Muscle layer of colon (tissue), 2 donors: Measurements from ENCODE around the gene KMO.

Experiments
- H3K27ac ChIP-seq: one replicate; pipeline ENCODE4 v1.7.0; 2013; ENCODE audit warnings: low read depth, mild to moderate bottlenecking, low read length, moderate library complexity
- H3K27me3 ChIP-seq, 2 donors: one replicate each; pipeline ENCODE4 v1.7.0; 2013; ENCODE audit warnings: low read length in 2 of 2, mild to moderate bottlenecking in 2 of 2; ENCODE audit not compliant: insufficient read depth in 2 of 2, control insufficient read depth in 1 of 2
- H3K36me3 ChIP-seq: one replicate; pipeline ENCODE4 v1.7.0; 2013; ENCODE audit warnings: mild to moderate bottlenecking, low read length; ENCODE audit not compliant: insufficient read depth
- H3K4me1 ChIP-seq: one replicate; pipeline ENCODE4 v1.7.0; 2013; ENCODE audit warnings: mild to moderate bottlenecking, low read length; ENCODE audit not compliant: insufficient read depth
- H3K4me3 ChIP-seq, 2 donors: one replicate each; pipeline ENCODE4 v1.7.0; 2013; ENCODE audit warnings: low read length in 2 of 2, low read depth in 1 of 2, mild to moderate bottlenecking in 1 of 2, moderate library complexity in 1 of 2
- H3K9ac ChIP-seq: one replicate; pipeline ENCODE4 v1.7.0; 2013; ENCODE audit warnings: low read length
- H3K9me3 ChIP-seq: one replicate; pipeline ENCODE4 v1.7.0; 2013; ENCODE audit warnings: mild to moderate bottlenecking, low read length
- donor health status: abdominal sarcoma.
- donor health status: Adenocarcinoma of cecum.

The KMO gene

GRCh38 chr1:241642593-241642944, 110.4 kb downstream of the KMO start:
- Histone ChIP-seq H3K36me3 (no peaks in the 10 kb centered on the region), H3K27ac (no peak overlapping the region), H3K27me3 (no peaks in the 10 kb centered on the region), H3K4me3 (no peak overlapping the region), H3K9ac (no peak overlapping the region), H3K4me1 (peaks cover 19% of the 10 kb centered on the region), H3K9me3 (no peaks in the 10 kb centered on the region)

GRCh38 chr1:241644259-241644658, 112.1 kb downstream of the KMO start:
- no peaks in the 10 kb centered on the region for H3K27me3 ChIP-seq
- no peak overlapping the region for H3K4me3 ChIP-seq
- H3K9me3 ChIP-seq: no peaks in the 10 kb centered on the region
- no peak overlapping the region for H3K27ac ChIP-seq
- no peaks in the 10 kb centered on the region for H3K36me3 ChIP-seq
- no peak overlapping the region for H3K9ac ChIP-seq
- peaks cover 4% of the 10 kb centered on the region for H3K4me1 ChIP-seq

GRCh38 chr1:241645199-241645598, 113.0 kb downstream of the KMO start:
- peaks cover 4% of the 10 kb centered on the region for H3K4me1 ChIP-seq
- H3K9ac ChIP-seq: no peak overlapping the region
- no peaks in the 10 kb centered on the region for H3K36me3 ChIP-seq
- H3K9me3 ChIP-seq: no peaks in the 10 kb centered on the region
- H3K27ac ChIP-seq: no peak overlapping the region
- no peaks in the 10 kb centered on the region for H3K27me3 ChIP-seq
- no peak overlapping the region for H3K4me3 ChIP-seq
